ENCODE results near the gene CDKAL1.

- no peak for TF ChIP-seq CTCF (conservative IDR thresholded peaks at IDR 0.05; ENCODE audit: low read depth, low read length)
- TF ChIP-seq EZH2phosphoT487 (IDR thresholded peaks at IDR 0.05; ENCODE audit: borderline replicate concordance, low read length) = no peak
Observed at GRCh38 chr6:21046276-21046675, 512.0 kb downstream of the CDKAL1 start.
